Keratinocyte (primary cell): ENCODE results near the gene HERC3.

Source experiments
- EZH2 ChIP-seq: IDR thresholded peaks from one replicate; pipeline ENCODE4 v1.6.1; 2012; ENCODE audit warnings: inconsistent platforms, mild to moderate bottlenecking, low read length, moderate library complexity
- TF ChIP-seq, protein P1 (sequence below), 3 experiments: IDR thresholded peaks in 1 of 3; conservative IDR thresholded peaks in 1 of 3; optimal IDR thresholded peaks in 1 of 3; 2 replicates in 2 of 3; 3 replicates in 1 of 3; pipeline versions ENCODE3 to v1.5.1; 2011; ENCODE audit warnings: low read length in 3 of 3, mild to moderate bottlenecking in 3 of 3, moderate library complexity in 2 of 3, control low read depth in 1 of 3, inconsistent platforms in 1 of 3; ENCODE audit not compliant: insufficient read depth in 2 of 3; ENCODE audit errors: extremely low read depth in 1 of 3

DNA sequence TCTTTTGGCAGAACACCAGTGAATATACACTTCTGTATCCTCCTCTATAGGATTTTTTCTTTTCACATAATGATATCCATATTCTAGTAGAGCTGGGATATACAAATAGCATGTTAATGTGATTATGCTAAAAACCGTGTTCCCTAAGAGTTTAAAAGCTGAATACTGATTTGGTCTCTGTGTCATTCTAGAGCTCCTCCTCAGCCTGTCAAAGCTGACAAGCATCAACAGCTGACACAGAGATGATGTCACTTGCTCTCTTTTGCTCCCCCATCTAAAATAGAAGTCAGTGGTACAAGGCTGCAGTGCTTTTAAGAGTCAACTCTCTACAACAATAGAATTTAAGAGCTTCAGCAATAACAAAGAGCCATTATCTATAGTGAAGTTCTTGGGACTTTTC is 17.1 kb upstream of the HERC3 start:
- TF ChIP-seq, protein P1, sequence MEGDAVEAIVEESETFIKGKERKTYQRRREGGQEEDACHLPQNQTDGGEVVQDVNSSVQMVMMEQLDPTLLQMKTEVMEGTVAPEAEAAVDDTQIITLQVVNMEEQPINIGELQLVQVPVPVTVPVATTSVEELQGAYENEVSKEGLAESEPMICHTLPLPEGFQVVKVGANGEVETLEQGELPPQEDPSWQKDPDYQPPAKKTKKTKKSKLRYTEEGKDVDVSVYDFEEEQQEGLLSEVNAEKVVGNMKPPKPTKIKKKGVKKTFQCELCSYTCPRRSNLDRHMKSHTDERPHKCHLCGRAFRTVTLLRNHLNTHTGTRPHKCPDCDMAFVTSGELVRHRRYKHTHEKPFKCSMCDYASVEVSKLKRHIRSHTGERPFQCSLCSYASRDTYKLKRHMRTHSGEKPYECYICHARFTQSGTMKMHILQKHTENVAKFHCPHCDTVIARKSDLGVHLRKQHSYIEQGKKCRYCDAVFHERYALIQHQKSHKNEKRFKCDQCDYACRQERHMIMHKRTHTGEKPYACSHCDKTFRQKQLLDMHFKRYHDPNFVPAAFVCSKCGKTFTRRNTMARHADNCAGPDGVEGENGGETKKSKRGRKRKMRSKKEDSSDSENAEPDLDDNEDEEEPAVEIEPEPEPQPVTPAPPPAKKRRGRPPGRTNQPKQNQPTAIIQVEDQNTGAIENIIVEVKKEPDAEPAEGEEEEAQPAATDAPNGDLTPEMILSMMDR (optimal IDR thresholded peaks at IDR 0.05 in 1 of 3, IDR thresholded peaks at IDR 0.05 in 1 of 3, conservative IDR thresholded peaks at IDR 0.05 in 1 of 3; ENCODE audit: extremely low read depth in 1 of 3, insufficient read depth in 2 of 3, low read length in 3 of 3) = no peak
- no peak for TF ChIP-seq EZH2
